Endometrial microvascular endothelial cells (primary cell): ENCODE results near the gene DRC1. TPM values are rescaled to one million over a fixed set of nuclear protein-coding genes. Genes with fewer than 3 reads are reported as not detected.

Source experiments
- in situ Hi-C: cut with HindIII; loops from 2 replicates; pipeline ENCODE4 v1.10.0; 2017; ENCODE audit warnings: low sequenced_read_pairs, low pct_unique_long_range_greater_than_20kb; ENCODE audit errors: inconsistent ontology term
- total RNA-seq: library from RNA; depleted of rRNA; stranded (reverse); fragments of >200 nt; gene quantifications from one replicate; pipeline ENCODE4 v1.2.3, GENCODE V29; 2015; ENCODE audit errors: inconsistent ontology term

DRC1 gene
- total RNA-seq, 1 donor from 2014 or later, result not detected

GRCh38 chr2:26503231-26503880 lies 101.6 kb downstream of the DRC1 start:
- in situ Hi-C loops, result no loop called here

- in situ Hi-C loops, result no loop called here
Measured at GRCh38 chr2:26504002-26504401, 102.3 kb downstream of the DRC1 start.

- in situ Hi-C loops, result no loop called here
Measured at GRCh38 chr2:26506279-26506678, 104.6 kb downstream of the DRC1 start.

Other genes with a start within 250 kb of the DRC1 start
- gene GAREM2, start 228.8 kb upstream of the DRC1 start, total RNA-seq, result not detected
- gene HADHA, start 157.3 kb upstream of the DRC1 start, total RNA-seq, result 158 TPM
- gene HADHB, start 157.0 kb upstream of the DRC1 start, total RNA-seq, result 114 TPM
- 15.3 TPM for gene SELENOI, start 55.8 kb upstream of the DRC1 start, total RNA-seq
- not detected for gene ADGRF3, start 55.1 kb upstream of the DRC1 start, total RNA-seq
- gene OTOF, start 76.2 kb downstream of the DRC1 start, total RNA-seq, result not detected
- gene CIB4, start 239.4 kb downstream of the DRC1 start, total RNA-seq, result not detected